ENCODE results near the gene CXCL3.

Gene CXCL3

GRCh38 chr4:74014332-74014731, 24.2 kb downstream of the CXCL3 start:
- DNase-seq (ENCODE audit: low read depth in 2 of 2), result no peak

GRCh38 chr4:74013264-74013663, 25.2 kb downstream of the CXCL3 start:
- no peak for DNase-seq (ENCODE audit: low read depth in 2 of 2)

GRCh38 chr4:74012130-74012529, 26.4 kb downstream of the CXCL3 start:
- no peak for DNase-seq (ENCODE audit: low read depth in 2 of 2)

GRCh38 chr4:74009307-74009706, 29.2 kb downstream of the CXCL3 start:
- DNase-seq (ENCODE audit: low read depth in 2 of 2), result no peak

GRCh38 chr4:74006009-74006476, 32.4 kb downstream of the CXCL3 start:
- DNase-seq (ENCODE audit: low read depth in 2 of 2), result no peak

GRCh38 chr4:74005528-74005927, 33.0 kb downstream of the CXCL3 start:
- no peak for DNase-seq (ENCODE audit: low read depth in 2 of 2)

- no peak for DNase-seq (ENCODE audit: low read depth in 2 of 2)
Observed at GRCh38 chr4:74004668-74005067, 33.8 kb downstream of the CXCL3 start.

GRCh38 chr4:74000301-74000700, 38.2 kb downstream of the CXCL3 start:
- no peak for DNase-seq (ENCODE audit: low read depth in 2 of 2)

- DNase-seq (ENCODE audit: low read depth in 2 of 2), result no peak
Observed at GRCh38 chr4:73998040-73999011, 40.2 kb downstream of the CXCL3 start, which contains the start of gene CXCL5. Gene CXCL5 (minus strand): TSS chr4:73998677. CDS start chr4:73998581, 96 bp downstream.

- DNase-seq (ENCODE audit: low read depth in 2 of 2), result no peak
Observed at GRCh38 chr4:73992050-73992449, 46.4 kb downstream of the CXCL3 start.

GRCh38 chr4:73991742-73992000, 46.8 kb downstream of the CXCL3 start:
- DNase-seq (ENCODE audit: low read depth in 2 of 2), result no peak

GRCh38 chr4:73990988-73991741, 47.3 kb downstream of the CXCL3 start:
- DNase-seq (ENCODE audit: low read depth in 2 of 2), result no peak

GRCh38 chr4:73989928-73990327, 48.6 kb downstream of the CXCL3 start:
- DNase-seq (ENCODE audit: low read depth in 2 of 2), result no peak

GRCh38 chr4:73989031-73989430, 49.5 kb downstream of the CXCL3 start:
- no peak for DNase-seq (ENCODE audit: low read depth in 2 of 2)

GRCh38 chr4:73988061-73988460, 50.4 kb downstream of the CXCL3 start, which contains the start of gene PPBP:
Gene PPBP (minus strand): TSS chr4:73988190. CDS start chr4:73988103, 87 bp downstream.
- DNase-seq (ENCODE audit: low read depth in 2 of 2), result no peak

All from stimulated activated CD8-positive, alpha-beta memory T cell treated with anti-CD3 and anti-CD28 coated beads, Interleukin-2, amount 100 ng/mL, for 1 hour (primary cell).